IPS-NIHi11 (cell line): Measurements from ENCODE around the gene RPS6KC1.
"Not testable (repeated sequence)": the region's sequence is repeated elsewhere in the genome, so short reads cannot be mapped to it uniquely, and the experiment has no call there.

Experiments used
- DNase-seq: peaks from one replicate; pipeline ENCODE4 v3.0.0; 2012; ENCODE audit warnings: mixed read lengths, low spot score

The RPS6KC1 gene

DNA sequence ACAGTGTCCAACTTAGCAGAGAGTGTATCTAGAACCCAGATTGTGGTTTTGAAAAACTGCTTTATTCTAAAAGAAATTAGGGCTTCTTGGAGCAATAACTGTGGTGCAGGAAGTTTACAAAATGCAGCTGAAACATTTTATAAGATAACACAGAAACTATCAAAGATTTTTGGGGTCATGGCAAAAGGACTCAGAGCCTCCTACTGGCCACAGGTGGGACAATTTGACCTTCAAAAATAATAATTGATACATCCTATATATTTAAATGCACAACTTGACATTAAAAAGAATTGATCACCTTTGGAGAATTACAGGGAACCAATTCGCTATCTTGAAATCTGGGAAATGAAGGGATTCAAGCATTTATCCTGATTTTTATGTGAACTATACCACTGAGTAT is 235.2 kb downstream of the RPS6KC1 start:
- no peak for DNase-seq

DNA sequence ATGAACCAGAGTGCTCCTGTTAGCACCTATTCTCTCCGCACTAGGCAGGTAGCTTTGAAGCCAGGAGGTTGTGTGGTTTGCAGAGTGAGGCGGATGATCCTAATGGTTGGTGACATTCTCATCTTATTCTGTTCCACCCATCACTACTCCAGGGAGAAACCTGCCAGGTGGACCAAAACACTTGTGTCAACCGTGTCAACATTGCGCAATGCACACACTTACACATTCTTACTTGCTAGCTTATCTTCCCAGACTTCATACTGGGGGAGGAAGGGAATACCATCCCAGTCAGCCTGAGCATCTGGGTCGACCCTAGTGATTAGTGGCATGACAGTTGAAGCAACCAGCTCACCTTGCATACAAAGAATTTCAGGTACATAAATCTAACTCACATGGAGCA is 236.9 kb downstream of the RPS6KC1 start:
- no peak for DNase-seq

DNA sequence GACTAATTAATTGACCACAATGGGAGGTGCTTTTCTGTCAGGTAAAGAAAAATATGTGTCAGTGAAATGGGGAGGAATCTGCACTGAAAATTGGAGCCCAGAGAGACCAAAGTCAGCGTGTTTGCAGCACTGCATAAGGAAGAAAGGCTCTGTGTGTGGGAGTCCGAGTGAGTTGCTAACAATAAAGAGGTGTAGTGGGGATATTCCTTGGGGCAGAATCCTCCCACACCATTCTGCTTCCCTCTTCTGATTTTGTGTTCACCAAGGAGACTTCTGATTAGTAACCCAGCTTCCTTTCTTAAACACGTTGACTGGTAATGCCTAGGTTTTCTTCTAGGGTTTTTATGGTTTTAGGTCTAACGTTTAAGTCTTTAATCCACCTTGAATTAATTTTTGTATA is 240.5 kb downstream of the RPS6KC1 start:
- no peak for DNase-seq

DNA sequence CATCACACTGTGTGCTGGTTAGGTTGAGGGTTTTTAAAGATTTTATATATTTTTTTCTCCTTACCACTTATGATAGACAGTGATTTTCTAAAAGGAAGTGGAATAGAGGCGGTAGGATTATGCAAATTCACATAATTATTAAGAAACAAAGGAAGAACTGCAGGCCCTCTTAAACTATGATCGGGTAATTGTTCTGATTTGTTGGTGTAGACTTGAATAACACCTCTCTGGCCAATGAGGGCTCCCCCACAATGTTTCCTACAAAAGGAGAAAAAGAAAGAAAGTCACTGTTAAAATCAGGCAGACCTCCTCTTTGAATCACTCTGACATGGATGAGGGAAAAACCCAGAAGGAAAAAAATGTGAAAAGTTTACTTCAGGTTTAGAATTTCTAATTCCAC is 241.6 kb downstream of the RPS6KC1 start:
- DNase-seq, result no peak

DNA sequence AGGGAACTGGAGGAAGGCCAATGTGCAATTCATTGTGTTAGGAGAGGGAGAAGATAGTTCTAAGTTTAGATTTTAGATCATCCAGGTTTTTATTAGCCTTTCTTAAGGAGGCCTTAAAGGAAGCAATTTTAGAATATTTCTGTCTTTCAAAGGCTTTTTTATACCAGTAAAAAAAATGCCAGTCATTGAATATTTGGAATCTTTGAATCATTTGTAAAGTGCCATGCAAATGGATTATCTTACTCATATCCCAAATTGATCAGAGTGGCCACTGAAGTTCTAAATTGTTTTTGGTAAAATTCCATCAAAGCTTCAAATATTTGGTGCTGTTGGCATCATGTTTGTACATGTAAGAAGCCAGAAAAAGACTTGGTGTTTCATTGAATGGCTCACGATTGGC is 244.8 kb downstream of the RPS6KC1 start:
- no peak for DNase-seq

DNA sequence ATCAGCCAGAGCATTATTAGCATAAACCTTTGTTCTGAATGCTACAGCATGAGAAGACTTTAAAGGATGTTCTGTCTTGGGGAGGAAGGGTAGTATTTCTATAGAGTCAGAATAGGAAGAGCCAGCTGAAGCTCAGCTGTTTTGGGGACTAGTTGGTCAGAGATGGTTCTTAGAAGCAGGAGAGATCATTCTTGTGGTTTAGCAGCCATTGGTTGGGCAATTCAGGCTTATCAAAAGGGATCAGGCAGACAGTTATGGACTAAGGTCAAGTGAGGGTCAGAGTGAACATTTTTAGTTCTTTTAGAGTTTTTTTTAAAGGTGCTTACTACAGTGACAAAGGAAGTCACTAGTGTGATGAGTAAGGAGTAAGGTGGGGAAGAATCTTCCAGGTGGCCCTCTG is 245.5 kb downstream of the RPS6KC1 start:
- no peak for DNase-seq

DNA sequence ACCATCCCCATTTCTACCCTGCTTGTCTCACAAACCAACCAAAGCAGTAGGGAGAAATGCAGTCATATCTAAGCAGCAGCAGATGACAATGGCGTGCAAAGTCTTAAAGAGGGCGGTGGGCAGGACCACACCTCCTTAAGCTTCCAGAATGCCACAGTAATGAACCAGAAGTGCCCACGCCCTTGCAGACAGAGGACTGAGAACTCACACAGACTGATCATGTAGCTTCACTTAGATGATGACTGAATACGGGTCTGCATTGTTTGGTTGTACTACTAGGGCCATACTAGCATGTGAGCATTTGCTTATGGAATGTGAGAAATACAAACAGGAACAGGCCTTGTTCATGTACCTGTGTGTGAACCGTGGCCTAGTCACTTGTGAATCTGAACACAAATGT is 246.0 kb downstream of the RPS6KC1 start:
- DNase-seq, result no peak

DNA sequence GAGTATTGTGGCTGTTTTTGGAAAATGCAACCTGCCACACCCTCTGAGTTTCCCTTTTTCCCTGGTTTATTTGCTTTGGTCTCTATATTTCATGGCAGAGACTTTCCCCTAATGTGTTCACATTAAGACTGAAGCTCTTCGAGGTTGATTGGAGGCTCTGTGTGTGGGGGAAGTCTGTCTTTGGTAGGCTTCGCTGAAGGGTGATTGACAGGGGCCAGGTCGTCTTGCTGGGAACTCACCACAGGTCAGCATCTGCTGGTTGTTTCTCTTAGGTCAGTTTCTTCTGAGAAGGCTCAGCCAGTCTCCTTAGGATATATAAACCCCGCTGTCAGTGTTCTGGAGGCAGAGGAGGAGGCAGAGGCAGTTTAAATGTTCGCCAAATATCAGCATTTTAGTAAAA is 249.4 kb downstream of the RPS6KC1 start:
- no peak for DNase-seq

DNA sequence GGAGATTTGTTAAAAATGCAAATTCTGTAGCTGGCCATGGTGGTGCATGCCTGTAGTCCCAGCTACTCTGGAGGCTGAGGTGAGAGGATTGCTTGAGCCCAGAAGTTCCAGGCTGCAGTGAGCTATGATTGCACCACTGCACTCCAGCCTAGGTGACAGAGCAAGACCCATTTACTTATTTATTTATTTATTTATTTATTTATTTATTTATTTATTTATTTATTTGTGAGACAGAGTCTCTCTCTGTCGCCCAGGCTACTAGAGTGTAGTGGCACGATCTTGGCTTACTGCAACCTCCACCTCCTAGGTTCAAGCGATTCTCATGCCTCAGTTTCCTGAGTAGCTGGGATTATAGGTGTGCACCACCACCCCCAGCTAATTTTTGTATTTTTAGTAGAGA is 250.5 kb downstream of the RPS6KC1 start:
- DNase-seq, result not testable (repeated sequence)

DNA sequence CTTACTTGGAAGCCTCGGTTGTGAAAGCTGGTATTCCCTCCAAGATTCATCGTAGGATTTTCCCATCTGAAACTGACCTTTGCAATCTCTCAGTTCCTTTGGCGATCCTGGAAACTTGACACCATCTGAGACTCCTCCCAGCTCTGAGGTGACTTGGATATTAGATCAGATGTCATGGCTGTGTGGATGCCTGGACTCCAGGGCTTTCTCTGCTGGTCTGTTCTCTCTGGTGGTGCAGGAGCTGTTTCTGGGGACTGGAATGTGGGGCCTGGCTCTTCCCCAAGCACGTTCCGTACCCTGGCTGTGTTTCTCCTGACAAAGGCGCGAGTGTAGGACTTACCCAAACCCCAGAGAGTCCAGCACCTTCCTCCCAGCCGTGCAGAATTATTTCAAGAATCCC is 252.2 kb downstream of the RPS6KC1 start:
- DNase-seq, result peak; percentile 56

DNA sequence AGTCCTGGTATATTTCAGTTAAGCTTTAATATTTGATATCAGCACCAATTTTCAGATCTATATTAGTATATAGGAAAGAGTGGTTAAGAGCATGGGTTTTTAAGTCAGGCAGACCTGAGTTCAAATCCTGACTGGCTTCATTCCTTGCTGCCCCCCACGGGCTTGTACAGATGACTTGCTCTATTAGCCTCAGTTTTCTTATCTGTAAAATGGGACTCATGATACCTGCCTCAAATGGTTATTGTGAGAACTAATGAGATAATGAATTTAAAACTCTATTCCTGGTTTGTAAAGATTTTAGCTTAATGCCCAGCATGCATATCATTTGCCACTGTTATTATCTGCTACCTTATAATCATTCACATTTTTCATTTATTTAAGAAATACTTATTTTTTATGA is 264.5 kb downstream of the RPS6KC1 start:
- DNase-seq, result no peak

DNA sequence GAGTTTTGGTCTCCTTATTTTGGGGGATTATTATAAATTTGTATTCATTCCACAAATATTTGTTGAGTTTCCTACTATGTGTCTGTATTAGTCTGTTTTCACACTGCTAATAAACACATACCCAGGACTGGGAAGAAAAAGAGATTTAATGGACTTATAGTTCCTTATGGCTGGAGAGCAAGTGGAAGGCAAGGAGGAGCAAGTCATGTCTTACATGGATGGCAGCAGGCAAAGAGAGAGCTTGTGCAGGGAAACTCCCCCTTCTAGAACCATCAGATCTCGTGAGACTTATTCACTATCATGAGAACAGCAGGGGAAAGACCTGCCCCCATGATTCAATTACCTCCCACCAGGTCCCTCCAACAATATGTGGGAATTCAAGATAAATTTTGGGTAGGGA is 267.4 kb downstream of the RPS6KC1 start:
- DNase-seq, result not testable (repeated sequence)

DNA sequence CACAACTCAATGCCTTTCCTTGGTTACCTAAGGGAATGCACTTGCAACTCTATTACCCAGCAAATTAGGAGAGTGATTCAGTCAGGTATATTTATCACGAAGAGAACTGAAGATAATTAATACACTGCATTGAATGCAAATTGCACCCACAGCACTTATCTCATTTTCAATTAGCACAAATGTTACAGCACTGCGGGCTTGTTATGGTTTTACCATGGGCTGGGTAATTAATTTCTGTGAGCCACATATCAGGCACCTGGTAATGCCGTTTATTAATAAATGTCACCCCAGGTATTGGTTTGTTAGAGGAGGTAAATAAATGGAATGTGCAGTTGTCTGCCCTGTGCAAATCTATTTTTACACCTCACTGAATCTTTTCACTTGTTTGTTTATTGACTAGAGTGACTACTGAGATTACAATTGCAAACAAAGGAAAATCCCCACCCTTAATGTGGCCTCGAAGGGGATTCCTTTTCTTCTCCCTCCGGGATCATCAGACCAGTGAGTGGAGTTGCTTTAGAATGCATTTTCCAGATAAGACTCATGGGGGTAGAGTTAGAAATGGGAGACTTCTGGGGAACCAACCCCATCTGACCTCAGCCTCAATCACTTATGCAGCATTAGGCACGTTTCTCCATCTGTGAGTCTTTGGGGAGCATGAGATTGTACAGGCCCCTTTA is 269.3 kb downstream of the RPS6KC1 start:
- DNase-seq, result no peak
